Ovary (tissue), 9 donors: ENCODE measurements around the gene MID1. TPM values are rescaled to one million over a fixed set of nuclear protein-coding genes. Genes with fewer than 3 reads are reported as not detected.

Experiments used
- DNase-seq, 5 donors: peaks; one replicate each; pipeline ENCODE4 v3.0.0-alpha.2; 2019 to 2020
- H3K27ac ChIP-seq, 2 donors: fragments of 200-600 bp; one replicate each; pipeline versions ENCODE4 v1.5.1 to v1.8.0; 2019 to 2022
- H3K27me3 ChIP-seq: fragments of 200-600 bp; one replicate; pipeline ENCODE4 v1.8.0; 2022
- H3K36me3 ChIP-seq: fragments of 200-600 bp; sonication (generic); one replicate; pipeline ENCODE4 v1.5.1; 2019
- H3K4me1 ChIP-seq: one replicate; pipeline ENCODE4 v1.8.1; 2013; ENCODE audit warnings: mild to moderate bottlenecking, moderate library complexity; ENCODE audit not compliant: insufficient read depth
- H3K4me3 ChIP-seq: fragments of 200-600 bp; sonication (generic); one replicate; pipeline ENCODE4 v1.5.1; 2017
- H3K9me3 ChIP-seq, 2 donors: fragments of 200-600 bp in 1 of 2; sonication (generic) in 1 of 2; one replicate each; pipeline versions ENCODE4 v1.5.1 to v1.8.1; 2013 to 2019; ENCODE audit warnings: mild to moderate bottlenecking in 1 of 2, moderate library complexity in 1 of 2
- CTCF ChIP-seq, 3 donors: fragments of 450-650 bp in 2 of 3; fragments of 200-600 bp in 1 of 3; IDR thresholded peaks; one replicate each; pipeline versions ENCODE4 v1.5.1 to v1.8.0; 2016 to 2022; ENCODE audit warnings: antibody characterized with exemption in 3 of 3, mild to moderate bottlenecking in 1 of 3
- EP300 ChIP-seq: sonication (generic); formaldehyde crosslinking; IDR thresholded peaks from one replicate; pipeline ENCODE4 v1.6.1; 2017; ENCODE audit warnings: antibody characterized with exemption
- POLR2A ChIP-seq: fragments of 450-650 bp; IDR thresholded peaks from one replicate; pipeline ENCODE4 v1.6.1; 2017; ENCODE audit warnings: antibody characterized with exemption, mild to moderate bottlenecking, moderate library complexity
- WGBS, 3 donors: extraction: QIAGEN DNeasy Blood & Tissue Kit in 1 of 3; methylation state at CpG; one replicate each; pipeline versions ENCODE4 v1.1.5 to v1.1.7; 2013 to 2017; 5-methylcytosine and 5-hydroxymethylcytosine counted together
- intact Hi-C, 4 donors: fragments of 100-400 bp; cut with DNase I; formaldehyde crosslinking; loops; one replicate each; pipeline versions ENCODE4 v1.11.0 to v1.15.1; 2022 to 2023
- polyA plus RNA-seq, 2 donors: library from polyadenylated mRNA; stranded (reverse); fragments of 200-250 nt in 1 of 2; fragments of 350-450 nt in 1 of 2; fragmentation: Illumina TruSeq in 1 of 2; extraction: RNeasy Lipid Tissue Mini Kit (QIAGEN cat#74804) in 1 of 2; gene quantifications; one replicate each; pipeline ENCODE4 v1.2.3, GENCODE V29; 2013 to 2014
- small RNA-seq: library from RNA; depleted of rRNA; stranded (forward); fragments of <200 nt; gene quantifications from one replicate; pipeline ENCODE3, GENCODE V24; 2016
- total RNA-seq, 7 donors: library from RNA; depleted of rRNA in 2 of 7; stranded (reverse); fragments of >200 nt in 2 of 7; fragmentation: NEBNext Ultra II Directional in 3 of 7; extraction: Animal tissue kit (Norgen Biotek cat#: 25700) in 3 of 7; gene quantifications; one replicate each; pipeline versions ENCODE4 v1.1.0 to v1.2.4, GENCODE V29; 2016 to 2023
- donor health status: DM: no; HTN: no; CAD: no; lungs with moderate emphysema.
- donor health status: DM: no; HTN: no; CAD: no.
- donor health status: Bipolar disorder and iron deficiency.
- donor health status: DM: yes; HTN: yes; CAD: no.
- donor health status: DM: no; HTN: no; CAD: no.
- donor health status: DM: yes; HTN: yes; CAD: no.

The MID1 gene
- total and polyA plus RNA-seq, 9 donors, result 4.0 to 25.7 (median 17.0) TPM

GRCh38 chrX:10399043-10399741 is 221.2 kb downstream of the MID1 start:
- no peaks in the 10 kb centered on the region for H3K36me3 ChIP-seq
- no peak for TF ChIP-seq EP300
- TF ChIP-seq POLR2A, result no peak
- TF ChIP-seq CTCF (IDR thresholded peaks at IDR 0.05), result no peak
- no peak for DNase-seq
- no peak overlapping the region for H3K27ac ChIP-seq
- H3K27me3 ChIP-seq, result no peaks in the 10 kb centered on the region
- no peak overlapping the region for H3K4me3 ChIP-seq
- intact Hi-C loops, result no loop called here
- no peaks in the 10 kb centered on the region for H3K9me3 ChIP-seq
- H3K4me1 ChIP-seq, result no peaks in the 10 kb centered on the region

- WGBS, 3 donors, result 9 to 24% (median 12%) methylated on average over 2 of the region's 2 CpGs
- no peak overlapping the region for H3K4me3 ChIP-seq
- no peak overlapping the region for H3K27ac ChIP-seq
- TF ChIP-seq POLR2A (no peak), CTCF (IDR thresholded peaks at IDR 0.05) (no peak), EP300 (no peak)
- H3K4me1 ChIP-seq, result no peaks in the 10 kb centered on the region
- DNase-seq, result no peak
- no peaks in the 10 kb centered on the region for H3K36me3 ChIP-seq
- H3K9me3 ChIP-seq, result no peaks in the 10 kb centered on the region
- intact Hi-C loops, result no loop called here
- H3K27me3 ChIP-seq, result no peaks in the 10 kb centered on the region
Measured at GRCh38 chrX:10398215-10398614, 222.2 kb downstream of the MID1 start.

- H3K4me1 ChIP-seq, result no peaks in the 10 kb centered on the region
- 67 to 79% (median 72%) methylated on average over 3 of the region's 3 CpGs for WGBS, 3 donors
- no peaks in the 10 kb centered on the region for H3K36me3 ChIP-seq
- no peaks in the 10 kb centered on the region for H3K9me3 ChIP-seq
- no peak overlapping the region for H3K4me3 ChIP-seq
- DNase-seq, result no peak
- no peak overlapping the region for H3K27ac ChIP-seq
- TF ChIP-seq CTCF (IDR thresholded peaks at IDR 0.05) (no peak), POLR2A (no peak), EP300 (no peak)
- H3K27me3 ChIP-seq, result no peaks in the 10 kb centered on the region
- intact Hi-C loops, result no loop called here
Measured at GRCh38 chrX:10397349-10397748, 223.0 kb downstream of the MID1 start.

- 64 to 68% (median 64%) methylated on average over 6 of the region's 6 CpGs for WGBS, 3 donors
Measured at GRCh38 chrX:10395643-10396042, 224.7 kb downstream of the MID1 start.

More at GRCh38 chrX:10395643-10396042, 224.7 kb downstream of the MID1 start:
- H3K27me3 ChIP-seq, result no peaks in the 10 kb centered on the region
- H3K9me3 ChIP-seq, result no peaks in the 10 kb centered on the region
- TF ChIP-seq CTCF (IDR thresholded peaks at IDR 0.05) (no peak), POLR2A (no peak), EP300 (no peak)
- no peak overlapping the region for H3K27ac ChIP-seq
- no peaks in the 10 kb centered on the region for H3K4me1 ChIP-seq
- intact Hi-C loops, result no loop called here
- no peaks in the 10 kb centered on the region for H3K36me3 ChIP-seq
- no peak overlapping the region for H3K4me3 ChIP-seq
- no peak for DNase-seq

Small RNA genes lying within 50 kb of the gene (small RNA-seq; reads per million reads assigned to genes)
- gene RNU6-800P, result not detected
